ENCODE results near the gene EIF5A2.
"Not testable (repeated sequence)": the region's sequence is repeated elsewhere in the genome, so short reads cannot be mapped to it uniquely, and the experiment has no call there.

The EIF5A2 gene

GRCh38 chr3:170899455-170899854, 9.0 kb downstream of the EIF5A2 start:
- H3K27ac ChIP-seq, result no peak overlapping the region

GRCh38 chr3:170897978-170898377, 10.5 kb downstream of the EIF5A2 start:
- no peak overlapping the region for H3K27ac ChIP-seq
- H3K4me3 ChIP-seq, result no peak overlapping the region

More at GRCh38 chr3:170899455-170899854, 9.0 kb downstream of the EIF5A2 start:
- H3K4me3 ChIP-seq, result no peak overlapping the region

- not testable (repeated sequence) for H3K4me3 ChIP-seq, H3K27ac ChIP-seq
These were observed 11.2 kb downstream of the EIF5A2 start for GRCh38 chr3:170897199-170897598.

GRCh38 chr3:170896781-170897180, 11.7 kb downstream of the EIF5A2 start:
- no peak overlapping the region for H3K27ac ChIP-seq
- H3K4me3 ChIP-seq, result no peak overlapping the region

- not testable (repeated sequence) for H3K4me3 ChIP-seq
These were observed 12.1 kb downstream of the EIF5A2 start for GRCh38 chr3:170896333-170896732.

GRCh38 chr3:170893895-170894294, 14.5 kb downstream of the EIF5A2 start:
- no peak overlapping the region for H3K27ac ChIP-seq
- no peak overlapping the region for H3K4me3 ChIP-seq

More at GRCh38 chr3:170896333-170896732, 12.1 kb downstream of the EIF5A2 start:
- H3K27ac ChIP-seq, result not testable (repeated sequence)

GRCh38 chr3:170889630-170890029, 18.8 kb downstream of the EIF5A2 start:
- no peak overlapping the region for H3K4me3 ChIP-seq
- H3K27ac ChIP-seq, result no peak overlapping the region

- Histone ChIP-seq H3K4me3 (no peak overlapping the region), H3K27ac (no peak overlapping the region)
These were observed 19.3 kb downstream of the EIF5A2 start for GRCh38 chr3:170889132-170889531.

- not testable (repeated sequence) for H3K27ac ChIP-seq, H3K4me3 ChIP-seq
These were observed 24.1 kb downstream of the EIF5A2 start for GRCh38 chr3:170884109-170884930.

GRCh38 chr3:170878688-170879087, 29.7 kb downstream of the EIF5A2 start:
- not testable (repeated sequence) for H3K4me3 ChIP-seq, H3K27ac ChIP-seq

GRCh38 chr3:170877311-170877710, 31.1 kb downstream of the EIF5A2 start:
- H3K4me3 ChIP-seq, result not testable (repeated sequence)

GRCh38 chr3:170876537-170876936, 31.9 kb downstream of the EIF5A2 start:
- Histone ChIP-seq H3K27ac (no peak overlapping the region), H3K4me3 (no peak overlapping the region)

More at GRCh38 chr3:170877311-170877710, 31.1 kb downstream of the EIF5A2 start:
- not testable (repeated sequence) for H3K27ac ChIP-seq

GRCh38 chr3:170869645-170870593, 38.5 kb downstream of the EIF5A2 start, which contains the start of gene RPL22L1:
Gene RPL22L1 (minus strand): TSS chr3:170870195. CDS start chr3:170870167, 28 bp downstream.
- Histone ChIP-seq H3K4me3 (peak within 1 kb of the TSS; percentile 51 to 81 (median 72)), H3K27ac (peak within 1 kb of the TSS; percentile 58 to 94 (median 88))

- Histone ChIP-seq H3K27ac (peak overlapping the region in 20 of 21 experiments; percentile 73 to 94 (median 88)), H3K4me3 (peak overlapping the region; percentile 51 to 81 (median 72))
These were observed 39.2 kb downstream of the EIF5A2 start for GRCh38 chr3:170869239-170869590.

- Histone ChIP-seq H3K27ac (peak overlapping the region in 11 of 21 experiments; percentile 75 to 94 (median 87)), H3K4me3 (peak overlapping the region; percentile 51 to 81 (median 72))
These were observed 39.7 kb downstream of the EIF5A2 start for GRCh38 chr3:170868577-170869238.

- peak overlapping the region in 2 of 7 experiments; percentile 5 to 72 for H3K4me3 ChIP-seq
These were observed 41.1 kb downstream of the EIF5A2 start for GRCh38 chr3:170867143-170867937.

GRCh38 chr3:170866499-170866898, 41.9 kb downstream of the EIF5A2 start:
- no peak overlapping the region for H3K4me3 ChIP-seq
- H3K27ac ChIP-seq, result no peak overlapping the region

More at GRCh38 chr3:170867143-170867937, 41.1 kb downstream of the EIF5A2 start:
- H3K27ac ChIP-seq, result peak overlapping the region in 4 of 21 experiments; percentile 9 to 28 (median 20)

- H3K27ac ChIP-seq, result no peak overlapping the region
- no peak overlapping the region for H3K4me3 ChIP-seq
These were observed 43.0 kb downstream of the EIF5A2 start for GRCh38 chr3:170865209-170866094.
